Panc1 (cell line): ENCODE results near the gene SZT2.

ENCODE experiments used
- CTCF ChIP-seq: fragments of 450-650 bp; IDR thresholded peaks from 2 replicates; pipeline ENCODE4 v1.5.1; 2017; ENCODE audit warnings: mild to moderate bottlenecking
- POLR2AphosphoS5 ChIP-seq: IDR thresholded peaks from 2 replicates; pipeline ENCODE4 v1.6.1; 2012; ENCODE audit warnings: mild to moderate bottlenecking, low read depth, low read length, moderate library complexity
- REST ChIP-seq, 2 experiments: IDR thresholded peaks; 2 replicates each; pipeline ENCODE4 v1.6.1; 2011 to 2012; ENCODE audit warnings: low read depth in 2 of 2, control low read depth in 1 of 2, low read length in 1 of 2, mild to moderate bottlenecking in 1 of 2, moderate library complexity in 1 of 2; ENCODE audit not compliant: insufficient read depth in 1 of 2
- TCF7L2 ChIP-seq: IDR thresholded peaks from 2 replicates; pipeline ENCODE4 v1.6.1; 2011; ENCODE audit warnings: mild to moderate bottlenecking, low read depth, low read length, inconsistent platforms

GRCh38 chr1:43488165-43488564, 98.5 kb downstream of the SZT2 start:
- TF ChIP-seq POLR2AphosphoS5, result no peak
- TF ChIP-seq CTCF, result no peak
- no peak for TF ChIP-seq TCF7L2
- no peak for TF ChIP-seq REST (IDR thresholded peaks at IDR 0.05; ENCODE audit: insufficient read depth in 1 of 2, low read depth in 2 of 2, low read length in 1 of 2)
